Mammary epithelial cell (primary cell): ENCODE measurements around the gene HACL1.
"Not testable (repeated sequence)": the region's sequence is repeated elsewhere in the genome, so short reads cannot be mapped to it uniquely, and the experiment has no call there.

Source experiments
- EZH2 ChIP-seq: IDR thresholded peaks from 2 replicates; pipeline ENCODE4 v1.6.1; 2012; ENCODE audit warnings: low read length, inconsistent platforms, borderline replicate concordance
- TF ChIP-seq, protein P1 (sequence below), 2 donors: IDR thresholded peaks in 1 of 2; conservative IDR thresholded peaks in 1 of 2; 2 replicates each; pipeline ENCODE4 v1.5.1; 2011 to 2012; ENCODE audit warnings: inconsistent platforms in 2 of 2, low read length in 2 of 2, mild to moderate bottlenecking in 2 of 2, control low read depth in 1 of 2, low read depth in 1 of 2; ENCODE audit not compliant: insufficient read depth in 1 of 2; ENCODE audit errors: extremely low read depth in 1 of 2

DNA sequence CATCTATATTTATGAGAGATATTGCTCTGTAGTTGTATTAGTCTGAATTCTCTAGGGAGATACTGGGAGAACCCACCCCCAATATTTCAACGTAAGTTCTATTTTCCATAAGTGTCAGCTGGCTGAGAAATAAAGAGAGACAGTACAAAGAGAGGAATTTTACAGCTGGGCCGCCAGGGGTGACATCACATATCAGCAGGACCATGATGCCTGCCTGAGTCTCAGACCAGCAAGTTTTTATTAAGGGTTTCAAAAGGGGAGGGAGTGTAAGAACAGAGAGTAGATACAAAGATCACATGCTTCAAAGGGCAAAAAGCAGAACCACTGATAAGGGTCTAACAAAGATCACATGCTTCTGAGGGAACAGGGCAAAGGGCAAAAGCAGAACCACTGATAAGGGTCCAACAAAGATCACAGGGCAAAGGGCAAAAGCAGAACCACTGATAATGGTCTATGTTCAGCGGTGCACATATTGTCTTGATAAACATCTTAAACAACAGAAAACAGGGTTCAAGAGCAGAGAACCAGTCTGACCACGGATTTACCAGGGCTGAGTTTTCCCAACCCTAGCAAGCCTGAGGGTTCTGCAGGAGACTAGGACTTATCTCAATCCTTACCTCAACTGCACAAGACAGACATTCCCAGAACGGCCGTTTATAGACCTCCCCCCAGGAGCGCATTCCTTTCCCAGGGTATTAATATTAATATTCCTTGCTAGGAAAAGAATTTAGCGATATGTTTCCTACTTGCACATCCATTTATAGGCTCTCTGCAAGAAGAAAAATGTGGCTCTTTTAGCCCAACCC lies 18.5 kb upstream of the HACL1 start:
- TF ChIP-seq, protein P1, sequence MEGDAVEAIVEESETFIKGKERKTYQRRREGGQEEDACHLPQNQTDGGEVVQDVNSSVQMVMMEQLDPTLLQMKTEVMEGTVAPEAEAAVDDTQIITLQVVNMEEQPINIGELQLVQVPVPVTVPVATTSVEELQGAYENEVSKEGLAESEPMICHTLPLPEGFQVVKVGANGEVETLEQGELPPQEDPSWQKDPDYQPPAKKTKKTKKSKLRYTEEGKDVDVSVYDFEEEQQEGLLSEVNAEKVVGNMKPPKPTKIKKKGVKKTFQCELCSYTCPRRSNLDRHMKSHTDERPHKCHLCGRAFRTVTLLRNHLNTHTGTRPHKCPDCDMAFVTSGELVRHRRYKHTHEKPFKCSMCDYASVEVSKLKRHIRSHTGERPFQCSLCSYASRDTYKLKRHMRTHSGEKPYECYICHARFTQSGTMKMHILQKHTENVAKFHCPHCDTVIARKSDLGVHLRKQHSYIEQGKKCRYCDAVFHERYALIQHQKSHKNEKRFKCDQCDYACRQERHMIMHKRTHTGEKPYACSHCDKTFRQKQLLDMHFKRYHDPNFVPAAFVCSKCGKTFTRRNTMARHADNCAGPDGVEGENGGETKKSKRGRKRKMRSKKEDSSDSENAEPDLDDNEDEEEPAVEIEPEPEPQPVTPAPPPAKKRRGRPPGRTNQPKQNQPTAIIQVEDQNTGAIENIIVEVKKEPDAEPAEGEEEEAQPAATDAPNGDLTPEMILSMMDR (conservative IDR thresholded peaks at IDR 0.05 in 1 of 2, IDR thresholded peaks at IDR 0.05 in 1 of 2; ENCODE audit: extremely low read depth in 1 of 2, insufficient read depth in 1 of 2, low read depth in 1 of 2, low read length in 2 of 2) = not testable (repeated sequence)
- not testable (repeated sequence) for TF ChIP-seq EZH2
